ENCODE measurements around the gene PCDH7.

GRCh38 chr4:30743897-30744296 lies 23.7 kb downstream of the PCDH7 start:
- TF ChIP-seq CTCF (IDR thresholded peaks at IDR 0.05) (no peak), POLR2A (IDR thresholded peaks at IDR 0.05; ENCODE audit: low read depth) (no peak), POLR2AphosphoS5 (IDR thresholded peaks at IDR 0.05) (no peak)

Measured in esophagus muscularis mucosa (tissue), 3 donors.